GM23338 (cell line): ENCODE results near the gene WNT9A. TPM values are rescaled to one million over a fixed set of nuclear protein-coding genes. Genes with fewer than 3 reads are reported as not detected.

ENCODE experiments used
- ATAC-seq: fragments of 200-7000 bp; cut with Tn5 transposase; 3 replicates; pipeline ENCODE4 v1.9.1; 2020
- DNase-seq: peaks from one replicate; pipeline ENCODE4 v3.0.0-alpha.2; 2015; ENCODE audit warnings: low spot score
- H2AFZ ChIP-seq: fragments of 200-600 bp; sonication (generic); 2 replicates; pipeline ENCODE4 v1.8.0; 2016; ENCODE audit warnings: antibody characterized with exemption, mild to moderate bottlenecking, moderate library complexity
- H3F3A ChIP-seq: fragments of 200-600 bp; sonication (generic); replicated peaks from 2 replicates; pipeline ENCODE4 v1.8.0; 2017; ENCODE audit warnings: antibody characterized with exemption, mixed run types, low read depth
- H3K27ac ChIP-seq: fragments of 200-600 bp; sonication (generic); 2 replicates; pipeline ENCODE4 v1.6.1; 2016; ENCODE audit warnings: low read depth
- H3K27me3 ChIP-seq: fragments of 200-600 bp; sonication (generic); 2 replicates; pipeline ENCODE4 v1.8.0; 2016; ENCODE audit warnings: mild to moderate bottlenecking, mixed run types, moderate library complexity; ENCODE audit not compliant: insufficient read depth
- H3K36me3 ChIP-seq: fragments of 200-600 bp; sonication (generic); 2 replicates; pipeline ENCODE4 v1.8.0; 2016; ENCODE audit warnings: mild to moderate bottlenecking; ENCODE audit not compliant: insufficient read depth
- H3K4me1 ChIP-seq: fragments of 200-600 bp; sonication (generic); 2 replicates; pipeline ENCODE4 v1.8.0; 2016; ENCODE audit warnings: mild to moderate bottlenecking, moderate library complexity; ENCODE audit not compliant: insufficient read depth
- H3K4me2 ChIP-seq: fragments of 200-600 bp; sonication (generic); 2 replicates; pipeline ENCODE4 v1.7.1; 2017; ENCODE audit warnings: mixed run types
- H3K4me3 ChIP-seq: fragments of 200-600 bp; sonication (generic); 2 replicates; pipeline ENCODE4 v1.6.1; 2016; ENCODE audit warnings: mixed run types
- H3K79me2 ChIP-seq: fragments of 200-600 bp; sonication (generic); replicated peaks from 2 replicates; pipeline ENCODE4 v1.8.0; 2017; ENCODE audit warnings: mild to moderate bottlenecking; ENCODE audit not compliant: insufficient read depth
- H3K9me2 ChIP-seq: fragments of 200-600 bp; sonication (generic); 2 replicates; pipeline ENCODE4 v1.8.0; 2017; ENCODE audit not compliant: insufficient read depth
- H4K20me1 ChIP-seq: fragments of 200-600 bp; sonication (generic); replicated peaks from 2 replicates; pipeline ENCODE4 v1.8.0; 2017; ENCODE audit warnings: mild to moderate bottlenecking; ENCODE audit not compliant: insufficient read depth
- H3K27ac Mint-ChIP-seq: 2 replicates; pipeline ENCODE4 v1.8.0; 2020; ENCODE audit warnings: inconsistent platforms, mild to moderate bottlenecking, moderate library complexity, mixed read lengths
- H3K27me3 Mint-ChIP-seq: 3 replicates; pipeline ENCODE4 v1.8.0; 2022; ENCODE audit warnings: low read depth, mild to moderate bottlenecking, moderate library complexity, mixed read lengths, inconsistent platforms; ENCODE audit not compliant: insufficient read depth, poor library complexity
- H3K36me3 Mint-ChIP-seq: 3 replicates; pipeline ENCODE4 v1.8.0; 2021; ENCODE audit warnings: low read depth, mild to moderate bottlenecking, inconsistent platforms, moderate library complexity, mixed read lengths
- H3K4me1 Mint-ChIP-seq: 3 replicates; pipeline ENCODE4 v1.8.0; 2020; ENCODE audit warnings: mild to moderate bottlenecking, inconsistent platforms, mixed read lengths
- H3K4me3 Mint-ChIP-seq: 3 replicates; pipeline ENCODE4 v1.8.0; 2021; ENCODE audit warnings: moderate library complexity, mild to moderate bottlenecking, inconsistent platforms, mixed read lengths
- H3K9me3 Mint-ChIP-seq: 3 replicates; pipeline ENCODE4 v1.8.0; 2020; ENCODE audit warnings: moderate library complexity, mild to moderate bottlenecking, inconsistent platforms, mixed read lengths
- CREB1 ChIP-seq: fragments of 250-450 bp; sonication (Bioruptor Pico); IDR thresholded peaks from 2 replicates; pipeline ENCODE4 v1.5.0; 2020; ENCODE audit warnings: low read depth, mild to moderate bottlenecking, moderate library complexity
- EZH2 ChIP-seq: fragments of 200-600 bp; sonication (generic); IDR thresholded peaks from one replicate; pipeline ENCODE4 v1.8.0; 2017; ENCODE audit warnings: antibody characterized with exemption, mild to moderate bottlenecking, low read depth; ENCODE audit not compliant: unreplicated experiment
- EZH2phosphoT487 ChIP-seq: fragments of 200-600 bp; sonication (generic); IDR thresholded peaks from one replicate; pipeline ENCODE4 v1.8.1; 2018; ENCODE audit warnings: antibody characterized with exemption; ENCODE audit not compliant: unreplicated experiment
- JUNB ChIP-seq: IDR thresholded peaks from one replicate; pipeline ENCODE4 v1.6.1; 2016; ENCODE audit warnings: antibody characterized with exemption; ENCODE audit not compliant: unreplicated experiment
- POLR2AphosphoS5 ChIP-seq: IDR thresholded peaks from 2 replicates; pipeline ENCODE4 v1.6.1; 2016; ENCODE audit warnings: antibody characterized with exemption, low read depth
- ZNF331 ChIP-seq: fragments of 250-450 bp; sonication (Bioruptor Pico); IDR thresholded peaks from 2 replicates; pipeline ENCODE4 v1.5.0; 2020; ENCODE audit warnings: low read depth, mild to moderate bottlenecking, moderate library complexity
- polyA plus RNA-seq: library from polyadenylated mRNA; unstranded; fragments of >200 nt; fragmentation: Nextera tagmentation; extraction: Ambion mirVana; gene quantifications from 2 replicates; pipeline ENCODE4 v1.2.1, GENCODE V29; 2016
- total RNA-seq: library from RNA; depleted of rRNA; stranded (reverse); fragments of >200 nt; shearing (Covaris generic); gene quantifications from 2 replicates; pipeline ENCODE4 v1.2.3, GENCODE V29; 2014
- TF ChIP-seq, protein P1 (sequence below): IDR thresholded peaks from one replicate; pipeline ENCODE4 v1.6.1; 2018; ENCODE audit warnings: antibody characterized with exemption; ENCODE audit not compliant: unreplicated experiment
- TF ChIP-seq, protein P2 (sequence below): IDR thresholded peaks from 2 replicates; pipeline ENCODE4 v1.6.1; 2016; ENCODE audit warnings: antibody characterized with exemption

Gene WNT9A
- total and polyA plus RNA-seq, 2 experiments from 2014 or later: 0.06 to 2.0 TPM

DNA sequence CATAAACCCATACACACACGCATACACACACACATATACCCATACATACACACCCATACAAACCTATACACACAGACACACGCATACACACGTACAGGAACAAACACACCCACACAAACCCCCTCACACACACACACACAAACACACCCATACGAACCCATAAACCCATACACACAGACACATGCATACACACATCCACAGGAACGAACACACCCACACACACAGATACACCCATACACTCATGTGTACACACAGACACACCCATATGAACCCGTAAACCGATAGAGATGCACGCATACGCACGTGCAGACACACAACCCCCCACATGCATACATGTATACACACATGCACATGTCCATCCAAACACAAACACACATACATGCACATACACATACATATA lies 9.5 kb downstream of the WNT9A start (continued):
- TF ChIP-seq JUNB (no peak), EZH2 (no peak), ZNF331 (no peak)

DNA sequence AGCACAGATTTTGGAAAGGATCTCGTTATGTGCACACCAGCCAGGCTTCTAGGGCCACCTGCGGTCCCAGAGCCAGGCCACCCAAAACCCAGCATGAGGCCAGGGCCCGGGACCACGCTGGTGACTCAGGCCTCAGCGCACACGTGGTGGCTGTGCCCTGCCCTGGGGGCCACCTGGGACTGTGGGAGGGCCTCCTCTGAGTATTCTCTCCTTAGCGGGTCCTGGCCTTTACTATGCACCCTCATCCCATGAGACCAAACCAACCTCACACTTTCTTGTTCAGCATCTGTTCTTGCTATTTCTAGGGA lies 9.9 kb downstream of the WNT9A start:
- Histone ChIP-seq H3K4me1 (no peaks in the 10 kb centered on the region), H3K9me2 (no peaks in the 10 kb centered on the region), H3F3A (no peaks in the 10 kb centered on the region), H3K27me3 (no peaks in the 10 kb centered on the region), H3K36me3 (no peaks in the 10 kb centered on the region), H3K4me2 (no peak overlapping the region), H2AFZ (no peak overlapping the region), H3K4me3 (no peak overlapping the region), H3K79me2 (no peaks in the 10 kb centered on the region), H3K27ac (no peak overlapping the region), H4K20me1 (no peaks in the 10 kb centered on the region)
- Mint-ChIP-seq H3K4me3 (no peak overlapping the region), H3K27me3 (peaks cover 6% of the 10 kb centered on the region), H3K9me3 (no peaks in the 10 kb centered on the region), H3K27ac (no peak overlapping the region), H3K4me1 (no peaks in the 10 kb centered on the region), H3K36me3 (no peaks in the 10 kb centered on the region)
- ATAC-seq (no peak), DNase-seq (no peak)
- TF ChIP-seq POLR2AphosphoS5: no peak
- TF ChIP-seq CREB1 (CRISPR knock-in tag): no peak
- TF ChIP-seq EZH2phosphoT487: no peak
- TF ChIP-seq, protein P1, sequence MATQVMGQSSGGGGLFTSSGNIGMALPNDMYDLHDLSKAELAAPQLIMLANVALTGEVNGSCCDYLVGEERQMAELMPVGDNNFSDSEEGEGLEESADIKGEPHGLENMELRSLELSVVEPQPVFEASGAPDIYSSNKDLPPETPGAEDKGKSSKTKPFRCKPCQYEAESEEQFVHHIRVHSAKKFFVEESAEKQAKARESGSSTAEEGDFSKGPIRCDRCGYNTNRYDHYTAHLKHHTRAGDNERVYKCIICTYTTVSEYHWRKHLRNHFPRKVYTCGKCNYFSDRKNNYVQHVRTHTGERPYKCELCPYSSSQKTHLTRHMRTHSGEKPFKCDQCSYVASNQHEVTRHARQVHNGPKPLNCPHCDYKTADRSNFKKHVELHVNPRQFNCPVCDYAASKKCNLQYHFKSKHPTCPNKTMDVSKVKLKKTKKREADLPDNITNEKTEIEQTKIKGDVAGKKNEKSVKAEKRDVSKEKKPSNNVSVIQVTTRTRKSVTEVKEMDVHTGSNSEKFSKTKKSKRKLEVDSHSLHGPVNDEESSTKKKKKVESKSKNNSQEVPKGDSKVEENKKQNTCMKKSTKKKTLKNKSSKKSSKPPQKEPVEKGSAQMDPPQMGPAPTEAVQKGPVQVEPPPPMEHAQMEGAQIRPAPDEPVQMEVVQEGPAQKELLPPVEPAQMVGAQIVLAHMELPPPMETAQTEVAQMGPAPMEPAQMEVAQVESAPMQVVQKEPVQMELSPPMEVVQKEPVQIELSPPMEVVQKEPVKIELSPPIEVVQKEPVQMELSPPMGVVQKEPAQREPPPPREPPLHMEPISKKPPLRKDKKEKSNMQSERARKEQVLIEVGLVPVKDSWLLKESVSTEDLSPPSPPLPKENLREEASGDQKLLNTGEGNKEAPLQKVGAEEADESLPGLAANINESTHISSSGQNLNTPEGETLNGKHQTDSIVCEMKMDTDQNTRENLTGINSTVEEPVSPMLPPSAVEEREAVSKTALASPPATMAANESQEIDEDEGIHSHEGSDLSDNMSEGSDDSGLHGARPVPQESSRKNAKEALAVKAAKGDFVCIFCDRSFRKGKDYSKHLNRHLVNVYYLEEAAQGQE: no peak
- TF ChIP-seq, protein P2, sequence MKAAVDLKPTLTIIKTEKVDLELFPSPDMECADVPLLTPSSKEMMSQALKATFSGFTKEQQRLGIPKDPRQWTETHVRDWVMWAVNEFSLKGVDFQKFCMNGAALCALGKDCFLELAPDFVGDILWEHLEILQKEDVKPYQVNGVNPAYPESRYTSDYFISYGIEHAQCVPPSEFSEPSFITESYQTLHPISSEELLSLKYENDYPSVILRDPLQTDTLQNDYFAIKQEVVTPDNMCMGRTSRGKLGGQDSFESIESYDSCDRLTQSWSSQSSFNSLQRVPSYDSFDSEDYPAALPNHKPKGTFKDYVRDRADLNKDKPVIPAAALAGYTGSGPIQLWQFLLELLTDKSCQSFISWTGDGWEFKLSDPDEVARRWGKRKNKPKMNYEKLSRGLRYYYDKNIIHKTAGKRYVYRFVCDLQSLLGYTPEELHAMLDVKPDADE: no peak

DNA sequence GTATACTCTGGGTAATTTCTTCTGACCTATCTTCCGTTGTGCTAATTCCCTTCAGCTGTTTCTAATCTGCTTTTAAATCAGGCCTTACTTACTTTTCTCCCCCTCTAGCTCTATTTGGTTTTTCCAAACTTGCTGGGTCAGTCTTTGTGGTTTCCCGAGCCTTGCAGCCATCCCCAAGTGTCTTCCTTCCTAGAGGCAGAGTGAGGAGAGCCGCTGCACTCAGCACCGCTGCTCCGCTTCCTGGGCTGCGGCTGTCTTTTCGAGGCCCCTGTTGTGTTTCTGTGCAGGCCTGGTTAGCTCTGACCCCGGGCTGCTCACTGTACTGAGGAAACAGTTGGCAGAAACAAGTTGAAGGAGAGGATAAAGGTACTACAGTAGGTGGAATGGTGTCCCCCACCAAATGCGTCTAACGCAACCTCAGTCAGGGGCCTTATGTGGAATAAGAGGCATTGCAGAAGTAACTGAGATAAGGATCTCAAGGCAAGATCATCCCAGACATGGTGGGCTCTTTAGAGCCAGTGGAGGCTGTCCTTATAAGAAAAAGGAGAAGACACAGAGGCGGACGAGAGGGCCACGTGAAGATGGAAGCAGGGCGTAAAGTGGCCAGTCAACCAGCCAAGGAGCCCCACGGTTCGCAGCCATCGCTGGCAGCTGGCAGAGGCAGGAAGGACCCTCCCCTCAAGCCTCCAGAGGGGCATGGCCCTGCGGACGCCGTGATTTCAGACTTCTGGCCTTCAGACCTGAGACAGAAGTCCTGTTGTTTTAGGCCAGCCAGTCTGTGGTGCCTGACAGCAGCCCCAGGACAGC lies 10.5 kb downstream of the WNT9A start:
- Mint-ChIP-seq H3K27ac (no peak overlapping the region), H3K27me3 (peaks cover 5% of the 10 kb centered on the region), H3K4me1 (no peaks in the 10 kb centered on the region), H3K36me3 (no peaks in the 10 kb centered on the region), H3K4me3 (no peak overlapping the region), H3K9me3 (no peaks in the 10 kb centered on the region)
- no peak for TF ChIP-seq CREB1 (CRISPR knock-in tag)
- Histone ChIP-seq H3F3A (no peaks in the 10 kb centered on the region), H2AFZ (no peak overlapping the region), H3K9me2 (no peaks in the 10 kb centered on the region), H4K20me1 (no peaks in the 10 kb centered on the region), H3K4me2 (no peak overlapping the region), H3K4me3 (no peak overlapping the region), H3K27ac (no peak overlapping the region), H3K27me3 (no peaks in the 10 kb centered on the region), H3K36me3 (no peaks in the 10 kb centered on the region), H3K79me2 (no peaks in the 10 kb centered on the region), H3K4me1 (no peaks in the 10 kb centered on the region)
- DNase-seq (no peak), ATAC-seq (no peak)
